Sigmoid colon (tissue), 7 donors: Measurements from ENCODE around the gene MYH7B. TPM values are rescaled to one million over a fixed set of nuclear protein-coding genes. Genes with fewer than 3 reads are reported as not detected.

Source experiments
- DNase-seq: peaks from one replicate; pipeline ENCODE4 v3.0.0-alpha.2; 2019
- H3K27ac ChIP-seq, 4 donors: fragments of 200-600 bp; sonication (generic); one replicate each; pipeline ENCODE4 v1.5.1; 2016 to 2019; ENCODE audit warnings: mild to moderate bottlenecking in 1 of 4
- H3K27me3 ChIP-seq, 3 donors: fragments of 200-600 bp; sonication (generic); one replicate each; pipeline ENCODE4 v1.5.1; 2019; ENCODE audit warnings: mild to moderate bottlenecking in 1 of 3
- H3K36me3 ChIP-seq, 4 donors: fragments of 200-600 bp; sonication (generic); one replicate each; pipeline ENCODE4 v1.5.1; 2016 to 2019
- H3K4me1 ChIP-seq, 4 donors: fragments of 200-600 bp; sonication (generic); one replicate each; pipeline ENCODE4 v1.5.1; 2017 to 2019
- H3K4me3 ChIP-seq, 4 donors: fragments of 200-600 bp; sonication (generic); one replicate each; pipeline ENCODE4 v1.5.1; 2017 to 2019; ENCODE audit warnings: mild to moderate bottlenecking in 2 of 4, moderate library complexity in 1 of 4
- H3K9me3 ChIP-seq, 4 donors: fragments of 200-600 bp in 3 of 4; sonication (generic) in 3 of 4; one replicate each; pipeline versions ENCODE4 v1.5.1 to v1.6.1; 2013 to 2019
- EP300 ChIP-seq, 4 donors: sonication (generic); formaldehyde crosslinking; IDR thresholded peaks; one replicate each; pipeline ENCODE4 v1.6.1; 2017; ENCODE audit warnings: antibody characterized with exemption in 4 of 4
- POLR2A ChIP-seq, 2 donors: fragments of 450-650 bp; IDR thresholded peaks; one replicate each; pipeline ENCODE4 v1.6.1; 2016; ENCODE audit warnings: antibody characterized with exemption in 2 of 2, mild to moderate bottlenecking in 2 of 2, moderate library complexity in 2 of 2
- POLR2AphosphoS5 ChIP-seq, 4 donors: sonication (generic); formaldehyde crosslinking; IDR thresholded peaks; one replicate each; pipeline ENCODE4 v1.6.1; 2017; ENCODE audit warnings: antibody characterized with exemption in 4 of 4
- WGBS, 2 donors: extraction: QIAGEN DNeasy Blood & Tissue Kit; methylation state at CpG; one replicate each; pipeline ENCODE4 v1.1.7; 2013; 5-methylcytosine and 5-hydroxymethylcytosine counted together
- intact Hi-C: fragments of 100-400 bp; cut with DNase I; formaldehyde crosslinking; loops from one replicate; pipeline ENCODE4 v1.15.1; 2023
- polyA plus RNA-seq, 3 donors: library from polyadenylated mRNA; stranded (reverse); fragments of 200-250 nt; gene quantifications; one replicate each; pipeline ENCODE4 v1.2.3, GENCODE V29; 2013
- total RNA-seq, 4 donors: library from RNA; depleted of rRNA; stranded (reverse); fragments of >200 nt; gene quantifications; one replicate each; pipeline ENCODE4 v1.1.0, GENCODE V29; 2016
- TF ChIP-seq, protein P1 (sequence below), 4 experiments: fragments of 450-650 bp in 3 of 4; fragments of 200-600 bp in 1 of 4; IDR thresholded peaks; one replicate each; pipeline ENCODE4 v1.5.1; 2016 to 2019; ENCODE audit warnings: antibody characterized with exemption in 4 of 4, mild to moderate bottlenecking in 3 of 4, moderate library complexity in 2 of 4
- donor health status: healthy with polysubstance abuse.
- donor health status: Bipolar disorder and iron deficiency.
- donor health status: healthy.

Gene MYH7B
- total and polyA plus RNA-seq, 7 donors, result under 0.01 to 1.6 (median 0.66) TPM

DNA sequence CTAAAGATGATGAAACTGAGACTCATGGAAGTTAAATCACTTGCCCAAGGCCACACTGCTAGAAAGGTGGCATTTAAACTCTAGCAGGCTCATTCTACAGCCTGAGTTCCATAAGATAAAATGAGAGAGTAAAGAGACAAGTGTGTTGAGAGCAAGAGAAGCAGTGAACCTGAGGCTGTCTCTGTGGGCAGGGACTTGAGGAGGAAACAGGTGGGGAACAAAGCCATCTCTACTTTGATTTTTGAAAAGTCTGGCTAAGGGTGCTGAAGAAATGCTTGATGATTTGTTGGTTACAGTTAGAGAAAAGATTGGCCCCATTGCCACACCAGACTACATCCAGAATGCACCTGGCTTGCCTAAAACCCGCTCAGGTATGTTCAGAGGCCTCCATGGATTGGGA lies 29.1 kb upstream of the MYH7B start:
- H3K36me3 ChIP-seq, result peaks cover 0 to 86% (median 33%) of the 10 kb centered on the region in 4 donors
- no peak for TF ChIP-seq EP300 (IDR thresholded peaks at IDR 0.05)
- TF ChIP-seq, protein P1, sequence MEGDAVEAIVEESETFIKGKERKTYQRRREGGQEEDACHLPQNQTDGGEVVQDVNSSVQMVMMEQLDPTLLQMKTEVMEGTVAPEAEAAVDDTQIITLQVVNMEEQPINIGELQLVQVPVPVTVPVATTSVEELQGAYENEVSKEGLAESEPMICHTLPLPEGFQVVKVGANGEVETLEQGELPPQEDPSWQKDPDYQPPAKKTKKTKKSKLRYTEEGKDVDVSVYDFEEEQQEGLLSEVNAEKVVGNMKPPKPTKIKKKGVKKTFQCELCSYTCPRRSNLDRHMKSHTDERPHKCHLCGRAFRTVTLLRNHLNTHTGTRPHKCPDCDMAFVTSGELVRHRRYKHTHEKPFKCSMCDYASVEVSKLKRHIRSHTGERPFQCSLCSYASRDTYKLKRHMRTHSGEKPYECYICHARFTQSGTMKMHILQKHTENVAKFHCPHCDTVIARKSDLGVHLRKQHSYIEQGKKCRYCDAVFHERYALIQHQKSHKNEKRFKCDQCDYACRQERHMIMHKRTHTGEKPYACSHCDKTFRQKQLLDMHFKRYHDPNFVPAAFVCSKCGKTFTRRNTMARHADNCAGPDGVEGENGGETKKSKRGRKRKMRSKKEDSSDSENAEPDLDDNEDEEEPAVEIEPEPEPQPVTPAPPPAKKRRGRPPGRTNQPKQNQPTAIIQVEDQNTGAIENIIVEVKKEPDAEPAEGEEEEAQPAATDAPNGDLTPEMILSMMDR (IDR thresholded peaks at IDR 0.05), result no peak
- no peak for TF ChIP-seq POLR2AphosphoS5 (IDR thresholded peaks at IDR 0.05)
- no peak for TF ChIP-seq POLR2A (IDR thresholded peaks at IDR 0.05)

DNA sequence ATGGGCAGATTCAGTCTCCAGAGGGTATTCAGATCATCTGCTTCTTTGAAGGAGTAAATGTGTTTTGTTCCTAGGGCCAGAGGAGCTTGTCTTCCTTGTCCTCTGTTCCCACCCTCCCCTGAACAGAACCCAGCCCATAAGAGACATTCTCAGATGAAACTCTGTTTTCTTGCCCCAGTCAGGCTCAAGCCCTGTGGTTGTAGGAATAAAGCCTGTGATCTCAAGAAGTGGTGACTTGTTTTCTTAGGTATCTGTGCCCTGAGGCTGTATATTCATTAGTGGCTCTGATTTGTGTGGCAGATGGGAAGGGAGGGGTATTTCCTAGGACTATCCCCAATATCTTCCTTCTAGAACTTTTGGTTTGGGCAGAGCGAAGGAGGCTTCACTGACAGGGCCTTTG lies 27.9 kb upstream of the MYH7B start:
- DNase-seq, result no peak
- intact Hi-C loops, result no loop called here
- no peak for TF ChIP-seq EP300 (IDR thresholded peaks at IDR 0.05)
- no peaks in the 10 kb centered on the region for H3K27me3 ChIP-seq
- no peaks in the 10 kb centered on the region for H3K9me3 ChIP-seq
- H3K27ac ChIP-seq, result no peak overlapping the region
- H3K4me1 ChIP-seq, result peaks cover 0 to 5% (median 2%) of the 10 kb centered on the region in 4 donors
- WGBS, 2 donors, result 100% methylated on average over 1 of the region's 1 CpG
- peaks cover 0 to 91% (median 35%) of the 10 kb centered on the region in 4 donors for H3K36me3 ChIP-seq
- H3K4me3 ChIP-seq, result no peak overlapping the region

More for the DNA sequence above, 29.1 kb upstream of the MYH7B start:
- no peak for DNase-seq
- Histone ChIP-seq H3K4me3 (no peak overlapping the region), H3K9me3 (no peaks in the 10 kb centered on the region), H3K27me3 (no peaks in the 10 kb centered on the region), H3K27ac (no peak overlapping the region), H3K4me1 (peaks cover 0 to 13% (median 8%) of the 10 kb centered on the region in 4 donors)
- intact Hi-C loops, result no loop called here
- 91 to 95% methylated on average over 1 of the region's 1 CpG for WGBS, 2 donors

DNA sequence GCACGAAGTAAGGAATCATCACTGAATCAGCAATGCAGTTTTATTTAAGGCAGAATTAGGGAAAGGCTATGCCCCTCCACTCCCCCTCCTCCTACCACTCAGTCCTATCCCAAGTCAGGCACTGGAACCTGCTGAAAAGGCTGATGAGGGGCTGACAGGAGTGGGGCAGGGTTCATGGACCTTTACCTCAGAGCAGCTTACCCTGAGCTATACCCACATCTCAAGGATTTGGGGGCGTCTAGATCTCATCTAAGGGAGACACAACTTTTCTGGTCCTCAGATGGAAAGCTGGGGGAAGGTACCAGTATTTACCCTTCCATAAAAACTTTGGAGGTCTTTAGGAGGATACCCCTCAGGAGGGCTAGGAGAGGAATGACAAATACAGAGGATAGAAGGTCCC lies 27.3 kb upstream of the MYH7B start:
- no peak overlapping the region for H3K27ac ChIP-seq
- intact Hi-C loops, result no loop called here
- 90 to 96% methylated on average over 2 of the region's 2 CpGs for WGBS, 2 donors
- H3K36me3 ChIP-seq, result peaks cover 0 to 88% (median 32%) of the 10 kb centered on the region in 4 donors
- H3K4me3 ChIP-seq, result no peak overlapping the region
- TF ChIP-seq POLR2AphosphoS5 (IDR thresholded peaks at IDR 0.05) (no peak), POLR2A (IDR thresholded peaks at IDR 0.05) (no peak), EP300 (IDR thresholded peaks at IDR 0.05) (no peak)
- TF ChIP-seq, protein P1 (IDR thresholded peaks at IDR 0.05), result no peak
- H3K9me3 ChIP-seq, result no peaks in the 10 kb centered on the region
- no peak for DNase-seq
- H3K4me1 ChIP-seq, result no peaks in the 10 kb centered on the region
- H3K27me3 ChIP-seq, result no peaks in the 10 kb centered on the region

DNA sequence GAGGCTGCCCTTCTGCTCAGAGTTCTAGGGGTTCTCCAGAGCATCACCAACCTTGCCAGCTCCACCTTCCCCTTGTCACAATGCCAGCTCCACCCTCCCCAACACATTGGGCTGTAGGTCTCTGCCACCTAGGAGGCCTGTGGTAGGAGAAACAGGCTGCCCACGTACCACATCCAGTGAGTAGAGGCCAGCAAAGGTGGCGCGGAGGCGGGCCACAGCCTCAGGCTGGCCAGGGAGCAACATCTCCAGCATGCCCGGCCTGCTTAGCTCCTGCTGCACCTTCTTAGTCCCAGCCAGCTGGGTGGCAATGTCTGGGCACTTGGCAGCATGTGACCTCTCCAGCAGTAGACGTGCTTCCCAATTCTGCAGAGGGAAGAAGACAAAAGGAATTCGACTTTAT lies 23.9 kb upstream of the MYH7B start:
- WGBS, 2 donors, result 91 to 95% methylated on average over 7 of the region's 7 CpGs
- H3K4me3 ChIP-seq, result no peak overlapping the region
- no peaks in the 10 kb centered on the region for H3K27me3 ChIP-seq
- H3K4me1 ChIP-seq, result no peaks in the 10 kb centered on the region
- no peak for TF ChIP-seq POLR2A (IDR thresholded peaks at IDR 0.05)
- TF ChIP-seq, protein P1 (IDR thresholded peaks at IDR 0.05), result no peak
- no peak for TF ChIP-seq POLR2AphosphoS5 (IDR thresholded peaks at IDR 0.05)
- TF ChIP-seq EP300 (IDR thresholded peaks at IDR 0.05), result no peak
- intact Hi-C loops, result no loop called here
- H3K9me3 ChIP-seq, result no peaks in the 10 kb centered on the region
- peaks cover 0 to 84% (median 15%) of the 10 kb centered on the region in 4 donors for H3K36me3 ChIP-seq
- no peak overlapping the region for H3K27ac ChIP-seq
- DNase-seq, result no peak

DNA sequence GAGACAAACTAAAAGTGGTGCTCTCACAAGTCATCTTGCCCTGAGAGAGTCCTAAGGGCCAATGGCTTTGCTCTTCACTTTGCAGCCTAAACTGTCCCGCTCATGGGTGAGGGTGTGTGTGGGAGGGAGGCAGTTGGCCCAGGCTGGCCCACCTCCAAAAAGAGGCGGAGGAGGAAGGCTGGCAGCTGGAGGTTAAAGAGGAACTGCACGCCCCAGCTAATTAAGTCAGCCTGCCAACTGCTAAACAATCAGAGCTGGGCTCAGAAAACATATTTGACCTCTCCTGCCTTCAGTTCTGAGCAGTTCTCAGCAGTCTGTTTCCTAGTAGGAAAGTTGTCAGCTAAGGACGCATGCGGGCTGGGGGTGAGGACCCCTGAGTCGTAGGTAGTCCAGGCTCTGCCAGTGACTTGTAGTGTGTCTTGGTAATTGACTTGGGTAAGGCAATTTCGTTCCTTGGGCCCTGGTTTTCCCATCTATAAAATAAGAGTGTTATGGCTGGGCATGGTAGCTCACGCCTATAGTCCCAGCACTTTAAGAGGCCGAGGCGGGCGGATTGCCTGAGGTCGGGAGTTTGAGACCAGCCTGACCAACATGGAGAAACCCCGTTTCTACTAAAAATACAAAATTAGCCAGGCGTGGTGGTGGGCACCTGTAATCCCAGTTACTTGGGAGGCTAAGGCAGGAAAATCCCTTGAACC lies 17.1 kb upstream of the MYH7B start:
- DNase-seq, result peak; percentile 73
- Histone ChIP-seq H3K4me3 (no peak overlapping the region), H3K4me1 (peaks cover 0 to 6% (median 0%) of the 10 kb centered on the region in 4 donors), H3K9me3 (no peaks in the 10 kb centered on the region), H3K27ac (peak overlapping the region in 2 of 4 donors; percentile 7 to 49), H3K36me3 (peaks cover 0 to 84% (median 10%) of the 10 kb centered on the region in 4 donors), H3K27me3 (no peaks in the 10 kb centered on the region)
- WGBS, 2 donors, result 20 to 53% methylated on average over 14 of the region's 14 CpGs
- intact Hi-C loops, result no loop called here
- TF ChIP-seq EP300 (IDR thresholded peaks at IDR 0.05) (no peak), POLR2A (IDR thresholded peaks at IDR 0.05) (no peak), POLR2AphosphoS5 (IDR thresholded peaks at IDR 0.05) (no peak)
- TF ChIP-seq, protein P1 (IDR thresholded peaks at IDR 0.05), result no peak
